Osteoblast (primary cell): ENCODE data around the gene DENND1A. TPM values are rescaled to one million over a fixed set of nuclear protein-coding genes. Genes with fewer than 3 reads are reported as not detected.

Experiments
- DNase-seq: peaks from one replicate; pipeline ENCODE4 v3.0.0; 2011; ENCODE audit warnings: low spot score, mixed read lengths; ENCODE audit not compliant: insufficient read length; ENCODE audit errors: missing footprints
- H2AFZ ChIP-seq: 2 replicates; pipeline ENCODE4 v1.6.0; 2011; ENCODE audit warnings: mild to moderate bottlenecking, low read length
- H3K27ac ChIP-seq: 2 replicates; pipeline ENCODE4 v1.5.1; 2011; ENCODE audit warnings: mild to moderate bottlenecking, low read depth, low read length, moderate library complexity
- H3K27me3 ChIP-seq: 2 replicates; pipeline ENCODE4 v1.6.0; 2012; ENCODE audit warnings: mild to moderate bottlenecking, control low read depth, inconsistent platforms, low read length, moderate library complexity; ENCODE audit not compliant: insufficient read depth
- H3K36me3 ChIP-seq: 2 replicates; pipeline ENCODE4 v1.5.1; 2011; ENCODE audit warnings: mild to moderate bottlenecking, low read length, control low read depth, moderate library complexity; ENCODE audit not compliant: insufficient read depth
- H3K4me1 ChIP-seq: 2 replicates; pipeline ENCODE4 v1.5.1; 2011; ENCODE audit warnings: mild to moderate bottlenecking, low read length, control low read depth, moderate library complexity; ENCODE audit not compliant: insufficient read depth
- H3K4me2 ChIP-seq: 2 replicates; pipeline ENCODE4 v1.6.0; 2011; ENCODE audit warnings: mild to moderate bottlenecking, low read length; ENCODE audit not compliant: insufficient read depth
- H3K4me3 ChIP-seq: fragments of 200-600 bp; sonication (generic); 3 replicates; pipeline ENCODE4 v1.5.1; 2012; ENCODE audit warnings: mild to moderate bottlenecking, low read length, inconsistent platforms; ENCODE audit not compliant: insufficient read depth
- H3K79me2 ChIP-seq: 2 replicates; pipeline ENCODE4 v1.6.0; 2012; ENCODE audit warnings: mild to moderate bottlenecking, low read length, control low read depth, inconsistent platforms; ENCODE audit not compliant: insufficient read depth
- H3K9me3 ChIP-seq: 2 replicates; pipeline ENCODE4 v1.5.1; 2011; ENCODE audit warnings: low read depth, low read length, control low read depth
- H4K20me1 ChIP-seq: 2 replicates; pipeline ENCODE4 v1.6.0; 2012; ENCODE audit warnings: mild to moderate bottlenecking, low read length, control low read depth; ENCODE audit not compliant: insufficient read depth
- total RNA-seq: library from RNA; depleted of rRNA; stranded (reverse); fragments of >200 nt; gene quantifications from 2 replicates; pipeline ENCODE4 v1.2.3, GENCODE V29; 2012
- TF ChIP-seq, protein P1 (sequence below): IDR thresholded peaks from 2 replicates; pipeline ENCODE4 v1.5.1; 2011; ENCODE audit warnings: mild to moderate bottlenecking, low read depth, low read length, moderate library complexity; ENCODE audit errors: extremely low read depth

The DENND1A gene
- total RNA-seq, 1 donor, result 14.1 TPM

DNA sequence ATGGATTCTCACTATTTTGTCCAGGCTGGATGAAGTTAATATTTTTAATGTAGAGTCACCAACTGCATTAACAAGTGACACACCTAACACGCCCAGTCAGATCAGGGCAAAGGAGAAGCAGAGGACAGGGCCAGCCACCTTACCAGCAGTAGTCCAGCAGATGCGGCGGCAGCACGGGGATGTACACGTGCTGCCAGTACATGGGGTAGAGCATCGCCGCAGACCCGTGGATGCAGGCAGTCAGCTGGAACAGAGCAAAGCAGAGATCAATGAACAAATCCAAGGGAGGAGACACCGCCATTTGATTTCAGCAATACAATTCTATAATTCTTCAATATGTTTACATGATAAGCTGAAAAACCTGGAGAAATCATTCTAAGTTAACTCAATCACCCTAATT is 299.7 kb downstream of the DENND1A start:
- Histone ChIP-seq H4K20me1 (no peaks in the 10 kb centered on the region), H3K4me2 (no peak overlapping the region), H3K27ac (no peak overlapping the region), H3K79me2 (no peaks in the 10 kb centered on the region), H3K36me3 (no peaks in the 10 kb centered on the region), H2AFZ (no peak overlapping the region), H3K4me3 (no peak overlapping the region), H3K9me3 (no peaks in the 10 kb centered on the region), H3K27me3 (no peaks in the 10 kb centered on the region), H3K4me1 (no peaks in the 10 kb centered on the region)
- DNase-seq, result no peak
- TF ChIP-seq, protein P1, sequence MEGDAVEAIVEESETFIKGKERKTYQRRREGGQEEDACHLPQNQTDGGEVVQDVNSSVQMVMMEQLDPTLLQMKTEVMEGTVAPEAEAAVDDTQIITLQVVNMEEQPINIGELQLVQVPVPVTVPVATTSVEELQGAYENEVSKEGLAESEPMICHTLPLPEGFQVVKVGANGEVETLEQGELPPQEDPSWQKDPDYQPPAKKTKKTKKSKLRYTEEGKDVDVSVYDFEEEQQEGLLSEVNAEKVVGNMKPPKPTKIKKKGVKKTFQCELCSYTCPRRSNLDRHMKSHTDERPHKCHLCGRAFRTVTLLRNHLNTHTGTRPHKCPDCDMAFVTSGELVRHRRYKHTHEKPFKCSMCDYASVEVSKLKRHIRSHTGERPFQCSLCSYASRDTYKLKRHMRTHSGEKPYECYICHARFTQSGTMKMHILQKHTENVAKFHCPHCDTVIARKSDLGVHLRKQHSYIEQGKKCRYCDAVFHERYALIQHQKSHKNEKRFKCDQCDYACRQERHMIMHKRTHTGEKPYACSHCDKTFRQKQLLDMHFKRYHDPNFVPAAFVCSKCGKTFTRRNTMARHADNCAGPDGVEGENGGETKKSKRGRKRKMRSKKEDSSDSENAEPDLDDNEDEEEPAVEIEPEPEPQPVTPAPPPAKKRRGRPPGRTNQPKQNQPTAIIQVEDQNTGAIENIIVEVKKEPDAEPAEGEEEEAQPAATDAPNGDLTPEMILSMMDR, result no peak

DNA sequence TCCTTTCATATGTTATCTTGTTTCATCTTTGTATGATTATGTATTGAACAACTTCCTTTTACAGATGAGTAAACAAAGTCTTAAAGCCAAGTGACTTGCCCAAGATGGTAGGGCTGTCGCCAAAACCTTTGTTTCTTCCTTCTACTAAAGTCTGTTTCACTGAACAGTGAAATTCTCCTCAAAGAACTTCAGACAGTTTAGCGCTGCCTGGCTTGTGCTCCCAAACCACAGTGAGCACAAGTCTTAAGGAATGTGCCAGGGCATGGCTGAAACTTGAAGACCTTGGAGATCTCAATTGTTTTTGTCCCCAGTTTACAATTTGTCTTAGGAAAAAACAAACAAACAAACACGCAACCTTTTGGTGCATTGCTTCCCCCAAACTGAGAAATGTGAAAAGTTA is 300.4 kb downstream of the DENND1A start:
- no peaks in the 10 kb centered on the region for H3K27me3 ChIP-seq
- TF ChIP-seq, protein P1, result no peak
- no peak for DNase-seq
- H3K9me3 ChIP-seq, result no peaks in the 10 kb centered on the region
- H3K4me3 ChIP-seq, result no peak overlapping the region
- H2AFZ ChIP-seq, result no peak overlapping the region
- H3K4me2 ChIP-seq, result no peak overlapping the region
- no peaks in the 10 kb centered on the region for H3K79me2 ChIP-seq
- no peaks in the 10 kb centered on the region for H3K4me1 ChIP-seq
- H3K27ac ChIP-seq, result no peak overlapping the region
- no peaks in the 10 kb centered on the region for H4K20me1 ChIP-seq
- no peaks in the 10 kb centered on the region for H3K36me3 ChIP-seq

DNA sequence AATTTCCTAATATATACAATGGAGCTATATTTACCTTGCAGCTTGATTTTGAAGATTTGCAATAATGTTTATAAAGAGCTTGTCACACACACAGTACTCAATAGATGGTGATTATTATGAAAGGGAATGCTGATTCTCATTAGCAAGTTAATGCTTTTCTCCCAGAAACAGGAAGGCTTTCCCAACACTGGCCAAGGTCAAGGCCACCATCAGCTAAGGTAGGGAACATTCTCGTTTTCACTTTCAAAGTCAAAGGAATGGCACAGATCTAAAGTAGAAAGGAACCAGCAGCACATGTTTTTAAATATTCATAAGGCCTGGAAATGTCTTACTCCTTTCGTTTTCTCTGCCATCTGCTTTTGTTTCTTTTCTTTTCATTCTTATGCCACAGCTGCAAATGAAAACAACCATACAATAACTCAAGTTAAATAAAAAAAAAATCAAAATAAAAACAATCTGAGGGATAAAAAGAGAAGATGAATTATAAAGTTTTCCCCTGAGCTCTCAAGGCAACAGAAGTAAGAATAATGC is 307.1 kb downstream of the DENND1A start:
- TF ChIP-seq, protein P1, result no peak
- no peaks in the 10 kb centered on the region for H3K79me2 ChIP-seq
- no peak overlapping the region for H3K4me3 ChIP-seq
- no peak overlapping the region for H3K4me2 ChIP-seq
- no peaks in the 10 kb centered on the region for H3K36me3 ChIP-seq
- no peak for DNase-seq
- no peaks in the 10 kb centered on the region for H3K9me3 ChIP-seq
- no peak overlapping the region for H2AFZ ChIP-seq
- H4K20me1 ChIP-seq, result no peaks in the 10 kb centered on the region
- no peaks in the 10 kb centered on the region for H3K4me1 ChIP-seq
- H3K27ac ChIP-seq, result no peak overlapping the region
- no peaks in the 10 kb centered on the region for H3K27me3 ChIP-seq

DNA sequence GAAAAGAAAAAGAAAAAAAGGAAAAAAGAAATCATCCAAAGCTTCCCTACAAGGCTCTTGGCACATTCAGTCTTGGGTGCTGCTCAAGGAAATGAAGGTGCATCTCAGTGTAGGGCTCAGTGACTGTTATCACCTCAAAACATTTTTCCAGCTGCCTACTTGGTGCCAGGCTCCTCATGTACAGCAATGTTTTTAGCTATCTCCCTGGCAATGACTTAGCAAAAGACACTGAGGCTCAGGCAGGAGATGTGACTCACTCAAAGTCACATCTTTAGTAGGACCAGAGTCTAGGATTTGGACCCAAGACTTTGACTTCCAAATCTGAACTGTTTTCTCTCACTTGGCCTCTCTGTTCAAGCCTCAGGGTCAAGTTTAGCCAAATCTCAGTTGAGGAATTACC is 309.7 kb downstream of the DENND1A start:
- H3K4me2 ChIP-seq, result no peak overlapping the region
- no peak for DNase-seq
- TF ChIP-seq, protein P1, result no peak
- H3K27ac ChIP-seq, result no peak overlapping the region
- no peaks in the 10 kb centered on the region for H3K4me1 ChIP-seq
- no peaks in the 10 kb centered on the region for H3K36me3 ChIP-seq
- H2AFZ ChIP-seq, result no peak overlapping the region
- no peaks in the 10 kb centered on the region for H3K79me2 ChIP-seq
- H4K20me1 ChIP-seq, result peaks cover 1% of the 10 kb centered on the region
- H3K4me3 ChIP-seq, result no peak overlapping the region
- no peaks in the 10 kb centered on the region for H3K27me3 ChIP-seq
- H3K9me3 ChIP-seq, result no peaks in the 10 kb centered on the region
